HCT116 (cell line): ENCODE data around the gene KCNMB4. TPM values are rescaled to one million over a fixed set of nuclear protein-coding genes. Genes with fewer than 3 reads are reported as not detected.

Experiments
- ATAC-seq: fragments of 200-7000 bp; cut with Tn5 transposase; 2 replicates; pipeline ENCODE4 v1.9.1; 2020; ENCODE audit warnings: mild to moderate bottlenecking, moderate library complexity
- BruUV-seq: library from RNA; stranded (reverse); fragments of 400-500 nt; replicated peaks from 2 replicates; lab custom pipeline; 2021; lab: Mats Ljungman, UMichigan
- CTCF ChIA-PET: fragments of 300-600 bp; sonication (Branson Sonifier 250); formaldehyde crosslinking; loops from one replicate; lab custom pipeline; 2021; ENCODE audit warnings: antibody characterized with exemption; lab: Charles Lee
- POLR2A ChIA-PET: fragments of 300-600, 350-600 bp; sonication (Branson Sonifier 250); formaldehyde crosslinking; loops from one replicate; lab custom pipeline; 2021; ENCODE audit warnings: antibody characterized with exemption; lab: Charles Lee
- RAD21 ChIA-PET, 2 experiments: fragments of 300-600 bp; sonication (Branson Sonifier 250); formaldehyde crosslinking; loops; one replicate each; lab custom pipeline; 2023; ENCODE audit warnings: low total read pairs in 2 of 2; ENCODE audit not compliant: uncharacterized antibody in 2 of 2, unreplicated experiment in 2 of 2, low non-redundant PET in 1 of 2; lab: Charles Lee
- DNase-seq: peaks from one replicate; pipeline ENCODE4 v3.0.0-alpha.2; 2010; ENCODE audit warnings: low read depth, low spot score
- H2AFZ ChIP-seq: fragments of 200-600 bp; shearing (Covaris generic), sonication (generic); 2 replicates; pipeline ENCODE4 v1.6.1; 2017; ENCODE audit warnings: low read depth, mixed run types, mixed read lengths, antibody characterized with exemption, low read length; ENCODE audit not compliant: poor library complexity, severe bottlenecking
- H3K27ac ChIP-seq: 2 replicates; pipeline ENCODE4 v1.5.1; 2012; ENCODE audit warnings: low read depth, low read length
- H3K27me3 ChIP-seq: fragments of 200-600 bp; sonication (generic); 2 replicates; pipeline ENCODE4 v1.6.1; 2016; ENCODE audit warnings: mixed run types, low read length, mixed read lengths; ENCODE audit not compliant: insufficient read depth
- H3K36me3 ChIP-seq, 2 experiments: fragments of 200-500 bp in 1 of 2; fragments of 200-600 bp in 1 of 2; sonication (Bioruptor generic) in 1 of 2; sonication (generic) in 1 of 2; 2 replicates each; pipeline versions ENCODE4 v1.5.1 to v1.6.1; 2014 to 2016; ENCODE audit warnings: low read length in 2 of 2, inconsistent platforms in 1 of 2, mixed read lengths in 1 of 2, mixed run types in 1 of 2; ENCODE audit not compliant: insufficient read depth in 2 of 2, control insufficient read depth in 1 of 2
- H3K4me1 ChIP-seq, 2 experiments: fragments of 200-600 bp in 1 of 2; sonication (generic) in 1 of 2; 2 replicates each; pipeline versions ENCODE4 v1.5.1 to v1.6.1; 2012 to 2017; ENCODE audit warnings: low read length in 2 of 2, inconsistent platforms in 1 of 2, mild to moderate bottlenecking in 1 of 2, mixed read lengths in 1 of 2, mixed run types in 1 of 2, moderate library complexity in 1 of 2; ENCODE audit not compliant: insufficient read depth in 2 of 2, control insufficient read depth in 1 of 2
- H3K4me2 ChIP-seq: fragments of 200-600 bp; sonication (generic); 2 replicates; pipeline ENCODE4 v1.6.1; 2017; ENCODE audit warnings: mixed run types, low read length, mixed read lengths
- H3K4me3 ChIP-seq, 2 experiments: fragments of 200-600 bp in 1 of 2; sonication (generic) in 1 of 2; replicated peaks in 1 of 2; 2 replicates each; pipeline ENCODE4 v1.5.1; 2011 to 2016; ENCODE audit warnings: low read length in 2 of 2, control low read depth in 1 of 2, low read depth in 1 of 2, mild to moderate bottlenecking in 1 of 2, mixed read lengths in 1 of 2, mixed run types in 1 of 2
- H3K79me2 ChIP-seq: fragments of 200-600 bp; sonication (generic); 2 replicates; pipeline ENCODE4 v1.6.1; 2017; ENCODE audit warnings: mild to moderate bottlenecking, mixed run types, low read length, moderate library complexity, mixed read lengths; ENCODE audit not compliant: insufficient read depth
- H3K9ac ChIP-seq: fragments of 200-600 bp; sonication (generic); 2 replicates; pipeline ENCODE4 v1.6.1; 2016; ENCODE audit warnings: low read length, mixed read lengths
- H3K9me2 ChIP-seq: fragments of 200-600 bp; sonication (generic), shearing (Covaris generic); 2 replicates; pipeline ENCODE4 v1.6.1; 2017; ENCODE audit warnings: mixed run types, mild to moderate bottlenecking, moderate library complexity; ENCODE audit not compliant: insufficient read depth
- H3K9me3 ChIP-seq, 2 experiments: fragments of 200-500 bp in 1 of 2; fragments of 200-600 bp in 1 of 2; sonication (Bioruptor generic) in 1 of 2; sonication (generic) in 1 of 2; 2 replicates each; pipeline ENCODE4 v1.6.1; 2014 to 2017; ENCODE audit warnings: low read length in 2 of 2, mixed read lengths in 2 of 2, inconsistent platforms in 1 of 2, low read depth in 1 of 2, mild to moderate bottlenecking in 1 of 2, mixed run types in 1 of 2, moderate library complexity in 1 of 2; ENCODE audit not compliant: control insufficient read depth in 1 of 2, insufficient read depth in 1 of 2
- H4K20me1 ChIP-seq: fragments of 200-600 bp; sonication (generic), shearing (Covaris generic); 2 replicates; pipeline ENCODE4 v1.6.1; 2017; ENCODE audit warnings: mixed run types, mild to moderate bottlenecking, moderate library complexity; ENCODE audit not compliant: insufficient read depth
- ATF3 ChIP-seq: IDR thresholded peaks from 2 replicates; pipeline ENCODE4 v1.6.1; 2012
- CBX3 ChIP-seq: IDR thresholded peaks from 2 replicates; pipeline ENCODE4 v1.6.1; 2012; ENCODE audit warnings: low read depth
- CEBPB ChIP-seq: IDR thresholded peaks from 2 replicates; pipeline ENCODE4 v1.6.1; 2012; ENCODE audit warnings: low read depth
- CTCF ChIP-seq, 3 experiments: fragments of 200-600 bp in 1 of 3; sonication (generic) in 1 of 3; IDR thresholded peaks in 2 of 3; conservative IDR thresholded peaks in 1 of 3; 2 replicates each; pipeline ENCODE4 v1.5.1; 2012 to 2017; ENCODE audit warnings: low read depth in 2 of 3, low read length in 2 of 3, antibody characterized with exemption in 1 of 3, borderline replicate concordance in 1 of 3, control low read depth in 1 of 3, mild to moderate bottlenecking in 1 of 3, mixed read lengths in 1 of 3, mixed run types in 1 of 3, moderate library complexity in 1 of 3; ENCODE audit not compliant: insufficient read depth in 1 of 3
- ELF1 ChIP-seq: IDR thresholded peaks from 2 replicates; pipeline ENCODE4 v1.6.1; 2012; ENCODE audit warnings: low read depth, borderline replicate concordance
- JUND ChIP-seq: IDR thresholded peaks from 2 replicates; pipeline ENCODE4 v1.6.1; 2012
- MAX ChIP-seq: IDR thresholded peaks from 2 replicates; pipeline ENCODE4 v1.6.1; 2012
- RAD21 ChIP-seq: IDR thresholded peaks from 2 replicates; pipeline ENCODE4 v1.6.1; 2012; ENCODE audit warnings: low read depth, mild to moderate bottlenecking
- REST ChIP-seq: IDR thresholded peaks from 2 replicates; pipeline ENCODE4 v1.6.1; 2012; ENCODE audit warnings: low read depth
- SIN3A ChIP-seq: IDR thresholded peaks from 2 replicates; pipeline ENCODE4 v1.6.1; 2012; ENCODE audit warnings: low read depth
- SRF ChIP-seq: IDR thresholded peaks from 2 replicates; pipeline ENCODE4 v1.6.1; 2012; ENCODE audit warnings: low read depth
- TCF7L2 ChIP-seq: IDR thresholded peaks from 2 replicates; pipeline ENCODE4 v1.7.0; 2011; ENCODE audit warnings: borderline replicate concordance, inconsistent platforms; ENCODE audit not compliant: insufficient read depth, insufficient read length; ENCODE audit errors: extremely low read depth
- YY1 ChIP-seq: IDR thresholded peaks from 2 replicates; pipeline ENCODE4 v1.6.1; 2011; ENCODE audit warnings: low read length, low read depth, moderate library complexity, mild to moderate bottlenecking; ENCODE audit not compliant: insufficient replicate concordance; ENCODE audit errors: extremely low read depth
- ZBTB33 ChIP-seq: IDR thresholded peaks from 2 replicates; pipeline ENCODE4 v1.6.1; 2011; ENCODE audit warnings: mild to moderate bottlenecking, low read length, moderate library complexity; ENCODE audit not compliant: insufficient replicate concordance; ENCODE audit errors: extremely low read depth
- ZFX ChIP-seq: fragments of 450-650 bp; IDR thresholded peaks from 2 replicates; pipeline ENCODE4 v1.6.1; 2017
- intact Hi-C: fragments of 100-400 bp; cut with micrococcal nuclease; formaldehyde crosslinking; loops from 2 replicates; pipeline ENCODE4 v1.10.0; 2022
- total RNA-seq: library from RNA; stranded (reverse); gene quantifications from one replicate; pipeline ENCODE4 v1.2.1, GENCODE V29; 2021; ENCODE audit not compliant: unreplicated experiment

Gene KCNMB4
- total RNA-seq, 1 experiment from 2014 or later = 5.0 TPM

- POLR2A ChIA-PET = no interaction called here
These were observed 46.5 kb upstream of the KCNMB4 start for GRCh38 chr12:70319605-70320004.

More at GRCh38 chr12:70319605-70320004, 46.5 kb upstream of the KCNMB4 start:
- no peak for DNase-seq
- ATAC-seq = no peak
- TF ChIP-seq SRF = no peak
- TF ChIP-seq MAX = no peak
- TF ChIP-seq YY1 = no peak
- no peak for TF ChIP-seq RAD21
- no peak for TF ChIP-seq REST
- TF ChIP-seq CEBPB = no peak
- TF ChIP-seq ATF3 = no peak
- no peak for TF ChIP-seq ZBTB33
- no peak for TF ChIP-seq SIN3A
- no peak for TF ChIP-seq CTCF (IDR thresholded peaks at IDR 0.05 in 2 of 3, conservative IDR thresholded peaks at IDR 0.05 in 1 of 3; ENCODE audit: borderline replicate concordance in 1 of 3, insufficient read depth in 1 of 3, low read depth in 2 of 3, low read length in 2 of 3)
- no peak for TF ChIP-seq CBX3
- TF ChIP-seq JUND = no peak
- TF ChIP-seq ELF1 = no peak
- TF ChIP-seq TCF7L2 = no peak
- TF ChIP-seq ZFX = no peak
- H3K4me1 ChIP-seq = no peaks in the 10 kb centered on the region
- BruUV-seq = no TSS peak
- intact Hi-C loops = no loop called here
- no peak overlapping the region for H3K4me3 ChIP-seq
- no peaks in the 10 kb centered on the region for H3K9me3 ChIP-seq
- H3K4me2 ChIP-seq = no peak overlapping the region
- no peak overlapping the region for H3K9ac ChIP-seq
- H2AFZ ChIP-seq = no peak overlapping the region
- no peaks in the 10 kb centered on the region for H3K9me2 ChIP-seq
- no peak overlapping the region for H3K27ac ChIP-seq
- H3K79me2 ChIP-seq = peaks cover 29% of the 10 kb centered on the region
- peaks cover 6% of the 10 kb centered on the region; the same call in 1 of the 2 replicates for H4K20me1 ChIP-seq
- ChIA-PET RAD21 (no interaction called here), CTCF (no interaction called here)
- no peaks in the 10 kb centered on the region for H3K27me3 ChIP-seq
- H3K36me3 ChIP-seq = no peaks in the 10 kb centered on the region
